Smooth muscle cell (in vitro differentiated cells): Measurements from ENCODE around the gene CCNB2. TPM values are rescaled to one million over a fixed set of nuclear protein-coding genes. Genes with fewer than 3 reads are reported as not detected.

Experiments used
- DNase-seq: peaks from one replicate; lab custom pipeline; 2025; ENCODE audit not compliant: unreplicated experiment; lab: John Stamatoyannopoulos, UW
- H2AFZ ChIP-seq: fragments of 200-600 bp; sonication (generic); 2 replicates; pipeline ENCODE4 v1.6.0; 2016; ENCODE audit warnings: antibody characterized with exemption, low read depth, mild to moderate bottlenecking
- H3F3A ChIP-seq: fragments of 200-600 bp; sonication (generic); 2 replicates; pipeline ENCODE4 v1.6.0; 2017; ENCODE audit warnings: antibody characterized with exemption, low read depth
- H3K27ac ChIP-seq: fragments of 200-600 bp; sonication (generic); 2 replicates; pipeline ENCODE4 v1.5.1; 2016; ENCODE audit warnings: low read depth, mild to moderate bottlenecking
- H3K27me3 ChIP-seq: fragments of 200-600 bp; sonication (generic); 2 replicates; pipeline ENCODE4 v1.6.1; 2016; ENCODE audit warnings: low read depth, mild to moderate bottlenecking
- H3K36me3 ChIP-seq: fragments of 200-600 bp; sonication (generic); 2 replicates; pipeline ENCODE4 v1.5.1; 2016; ENCODE audit warnings: low read depth
- H3K4me1 ChIP-seq: fragments of 200-600 bp; sonication (generic); 2 replicates; pipeline ENCODE4 v1.5.1; 2016; ENCODE audit warnings: low read depth
- H3K4me2 ChIP-seq: fragments of 200-600 bp; sonication (generic); 2 replicates; pipeline ENCODE4 v1.6.0; 2016; ENCODE audit warnings: mild to moderate bottlenecking
- H3K4me3 ChIP-seq: fragments of 200-600 bp; sonication (generic); 2 replicates; pipeline ENCODE4 v1.5.1; 2016; ENCODE audit warnings: mild to moderate bottlenecking
- H3K79me2 ChIP-seq: fragments of 200-600 bp; sonication (generic); 2 replicates; pipeline ENCODE4 v1.6.0; 2016; ENCODE audit warnings: low read depth, mild to moderate bottlenecking
- H3K9ac ChIP-seq: fragments of 200-600 bp; sonication (generic); 2 replicates; pipeline ENCODE4 v1.6.0; 2016; ENCODE audit warnings: low read depth
- H3K9me3 ChIP-seq: fragments of 200-600 bp; sonication (generic); replicated peaks from 2 replicates; pipeline ENCODE4 v1.5.1; 2016; ENCODE audit warnings: low read depth
- H4K20me1 ChIP-seq: fragments of 200-600 bp; sonication (generic); 2 replicates; pipeline ENCODE4 v1.6.0; 2016; ENCODE audit warnings: low read depth
- CTCF ChIP-seq: fragments of 200-600 bp; sonication (generic); IDR thresholded peaks from 2 replicates; pipeline ENCODE4 v1.5.1; 2017; ENCODE audit warnings: borderline replicate concordance, mild to moderate bottlenecking, antibody characterized with exemption; ENCODE audit not compliant: insufficient read depth, poor library complexity, severe bottlenecking
- whole genome bisulfite sequencing: methylation state at CpG from one replicate; pipeline ENCODE4 v1.1.7; 2016; ENCODE audit warnings: low lambda C conversion rate; 5-methylcytosine and 5-hydroxymethylcytosine counted together
- polyA plus RNA-seq: library from polyadenylated mRNA; unstranded; fragments of >200 nt; fragmentation: Nextera tagmentation; extraction: Ambion mirVana; gene quantifications from 2 replicates; pipeline ENCODE4 v1.2.1, GENCODE V29; 2016
- total RNA-seq: library from RNA; depleted of rRNA; stranded (reverse); fragments of >200 nt; gene quantifications from 2 replicates; pipeline ENCODE4 v1.2.3, GENCODE V29; 2014

Gene CCNB2
- total and polyA plus RNA-seq, 2 experiments from 2014 or later, result 15.6 to 17.2 TPM

DNA sequence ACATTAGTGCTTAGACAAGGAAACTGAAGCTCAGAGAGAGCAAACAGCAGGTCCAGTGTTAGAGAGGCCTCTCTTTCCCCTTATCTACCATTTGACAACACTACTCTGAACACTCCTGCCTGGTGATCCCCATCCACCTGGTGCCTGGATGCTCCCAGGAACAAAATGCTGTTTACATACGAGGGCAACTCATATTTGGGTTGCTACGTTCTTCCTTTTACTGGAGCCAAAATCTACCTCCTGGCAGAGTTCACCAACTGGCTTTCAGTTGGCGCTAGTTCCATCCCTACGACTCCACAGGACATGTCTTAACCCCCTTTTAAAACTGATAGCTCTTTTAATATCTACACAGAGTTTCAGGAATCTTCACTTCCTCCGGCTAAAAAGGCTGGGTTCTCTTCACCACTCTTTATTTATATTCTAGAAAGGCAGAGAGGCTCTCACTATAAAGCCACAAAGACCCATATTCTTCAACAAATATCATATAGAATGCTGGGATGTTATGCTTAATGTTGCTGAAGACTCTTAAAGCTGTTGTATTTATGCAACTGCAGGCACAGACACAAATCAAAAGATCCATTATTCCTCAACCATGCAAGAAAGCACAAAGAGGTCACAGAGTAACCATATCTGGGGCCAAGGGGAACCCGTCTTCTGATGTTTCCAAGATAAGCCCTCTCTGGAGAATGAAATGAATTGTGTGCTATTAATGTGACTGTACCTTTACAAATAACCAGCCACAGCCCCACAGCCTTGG lies 47.9 kb downstream of the CCNB2 start:
- TF ChIP-seq CTCF, result no peak
- no peak for DNase-seq
- no peaks in the 10 kb centered on the region for H4K20me1 ChIP-seq
- H3K27me3 ChIP-seq, result no peaks in the 10 kb centered on the region
- H3K79me2 ChIP-seq, result no peaks in the 10 kb centered on the region
- no peak overlapping the region for H3K4me3 ChIP-seq
- no peaks in the 10 kb centered on the region for H3K4me1 ChIP-seq
- no peaks in the 10 kb centered on the region for H3K9me3 ChIP-seq
- no peak overlapping the region for H2AFZ ChIP-seq
- no peaks in the 10 kb centered on the region for H3F3A ChIP-seq
- no peak overlapping the region for H3K4me2 ChIP-seq
- 84% methylated on average over 6 of the region's 6 CpGs for WGBS
- H3K27ac ChIP-seq, result no peak overlapping the region
- H3K36me3 ChIP-seq, result peaks cover 31% of the 10 kb centered on the region
- H3K9ac ChIP-seq, result no peak overlapping the region

GRCh38 chr15:59153466-59153865 lies 48.5 kb downstream of the CCNB2 start:
- H3K9ac ChIP-seq, result no peak overlapping the region
- H3K36me3 ChIP-seq, result peaks cover 31% of the 10 kb centered on the region
- no peak overlapping the region for H3K27ac ChIP-seq
- no peak overlapping the region for H3K4me2 ChIP-seq
- no peaks in the 10 kb centered on the region for H3K4me1 ChIP-seq
- H4K20me1 ChIP-seq, result no peaks in the 10 kb centered on the region
- H3K4me3 ChIP-seq, result no peak overlapping the region
- no peak for DNase-seq
- TF ChIP-seq CTCF, result no peak
- WGBS, result 93% methylated on average over 8 of the region's 8 CpGs
- no peak overlapping the region for H2AFZ ChIP-seq
- H3K27me3 ChIP-seq, result no peaks in the 10 kb centered on the region
- no peaks in the 10 kb centered on the region for H3F3A ChIP-seq
- no peaks in the 10 kb centered on the region for H3K79me2 ChIP-seq
- no peaks in the 10 kb centered on the region for H3K9me3 ChIP-seq

DNA sequence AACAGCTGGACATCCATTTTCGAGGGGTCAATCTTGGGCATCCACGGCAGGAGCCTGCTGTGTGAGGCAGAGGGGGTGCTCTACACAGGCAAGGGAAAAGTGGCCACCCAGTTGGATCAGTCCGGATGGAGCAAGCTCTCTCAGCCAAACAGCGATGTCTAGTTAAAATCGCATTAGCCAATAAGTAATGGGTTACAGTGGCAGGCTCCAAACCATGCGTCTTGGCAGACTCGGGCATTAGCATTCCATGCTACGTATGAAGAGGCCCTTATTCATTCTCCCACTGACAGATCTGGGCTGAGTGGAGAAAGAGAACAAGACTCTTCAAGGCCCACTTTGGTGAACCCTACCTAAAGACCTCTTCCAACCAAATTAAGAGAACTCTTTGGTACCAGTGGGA lies 49.3 kb downstream of the CCNB2 start:
- WGBS, result 97% methylated on average over 8 of the region's 8 CpGs
- no peaks in the 10 kb centered on the region for H4K20me1 ChIP-seq
- H3K9me3 ChIP-seq, result no peaks in the 10 kb centered on the region
- no peak overlapping the region for H3K4me3 ChIP-seq
- no peak for TF ChIP-seq CTCF
- H3K9ac ChIP-seq, result no peak overlapping the region
- no peaks in the 10 kb centered on the region for H3K27me3 ChIP-seq
- H3K79me2 ChIP-seq, result no peaks in the 10 kb centered on the region
- no peaks in the 10 kb centered on the region for H3F3A ChIP-seq
- peaks cover 31% of the 10 kb centered on the region for H3K36me3 ChIP-seq
- no peak overlapping the region for H3K4me2 ChIP-seq
- no peak overlapping the region for H3K27ac ChIP-seq
- no peak for DNase-seq
- H2AFZ ChIP-seq, result no peak overlapping the region
- no peaks in the 10 kb centered on the region for H3K4me1 ChIP-seq

DNA sequence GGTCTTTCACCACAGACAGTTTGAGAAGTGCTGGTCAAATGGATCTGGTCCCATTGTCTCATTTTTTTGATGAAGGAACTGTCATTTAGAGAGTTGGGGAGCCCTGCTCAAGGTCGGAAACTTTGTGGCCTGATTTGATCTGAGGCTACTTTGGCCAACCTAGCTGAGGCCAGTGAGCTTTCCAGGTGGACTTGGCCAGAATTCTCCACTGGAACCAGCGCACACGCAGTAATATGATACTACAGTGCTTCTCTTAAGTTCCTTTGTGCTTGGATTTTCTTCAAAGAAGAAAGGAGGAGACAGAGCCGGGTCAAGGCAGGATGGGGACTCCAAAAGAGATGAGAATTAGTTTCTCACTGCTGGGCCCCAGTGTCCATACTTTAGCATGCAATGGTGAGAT lies 50.5 kb downstream of the CCNB2 start:
- Histone ChIP-seq H3K27ac (no peak overlapping the region), H3K79me2 (no peaks in the 10 kb centered on the region), H3K9ac (no peak overlapping the region), H2AFZ (no peak overlapping the region), H3K4me3 (no peak overlapping the region), H3K9me3 (no peaks in the 10 kb centered on the region), H3K4me2 (no peak overlapping the region), H3F3A (no peaks in the 10 kb centered on the region), H3K4me1 (no peaks in the 10 kb centered on the region), H3K27me3 (no peaks in the 10 kb centered on the region), H4K20me1 (no peaks in the 10 kb centered on the region), H3K36me3 (peaks cover 31% of the 10 kb centered on the region)
- WGBS, result 99% methylated on average over 4 of the region's 4 CpGs
- no peak for TF ChIP-seq CTCF
- no peak for DNase-seq
